Measurements from ENCODE around the gene RNASEH2C. TPM values are rescaled to one million over a fixed set of nuclear protein-coding genes. Genes with fewer than 3 reads are reported as not detected.

The RNASEH2C gene
- total RNA-seq, 1 experiment from 2014 or later: 57.7 TPM

DNA sequence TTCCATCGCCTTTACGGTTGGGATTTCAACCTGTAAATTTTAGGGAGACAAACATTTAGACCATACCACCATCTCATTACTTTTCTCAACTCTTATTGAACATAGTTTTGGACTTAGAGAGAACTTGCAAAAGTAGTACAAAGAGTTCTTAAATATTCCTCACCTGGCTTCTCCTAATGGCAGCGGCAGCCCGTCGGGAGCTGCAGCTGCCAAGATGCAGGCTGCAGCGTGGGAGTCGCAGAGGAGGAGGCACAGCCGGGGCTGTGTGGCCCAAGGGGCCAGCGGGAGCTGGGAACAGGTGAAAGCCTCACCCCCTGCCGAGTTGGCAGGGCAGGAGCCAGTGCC, 23.1 kb upstream of the RNASEH2C start:
- H2BK15ac ChIP-seq (ENCODE audit: low read depth, low read length): no peak overlapping the region
- H3K4me1 ChIP-seq (ENCODE audit: insufficient read depth, low read length): no peaks in the 10 kb centered on the region
- H3K14ac ChIP-seq (ENCODE audit: insufficient read depth, low read length): no peak overlapping the region
- H3K27ac ChIP-seq (ENCODE audit: insufficient read length, low read depth, low read length): no peak overlapping the region
- no peak overlapping the region for H3K4me2 ChIP-seq (ENCODE audit: insufficient read depth, insufficient read length, low read length)
- Mint-ChIP-seq H3K9me3 (peaks cover 3 to 11% of the 10 kb centered on the region in 2 experiments; a peak in 4 of 5 replicates), H3K27ac (no peak overlapping the region), H3K4me3 (no peak overlapping the region), H3K36me3 (ENCODE audit: insufficient read depth in 1 of 3, low read depth in 3 of 3) (no peaks in the 10 kb centered on the region), H3K4me1 (no peaks in the 10 kb centered on the region), H3K27me3 (ENCODE audit: low read depth) (peaks cover 45% of the 10 kb centered on the region)
- no peak overlapping the region for H3K4ac ChIP-seq (ENCODE audit: low read depth, low read length)
- H3K79me1 ChIP-seq (ENCODE audit: insufficient read depth, low read depth, low read length, poor library complexity, severe bottlenecking): no peaks in the 10 kb centered on the region
- H2BK12ac ChIP-seq (ENCODE audit: insufficient read length, low read depth, low read length): no peak overlapping the region
- no peak overlapping the region for H2BK120ac ChIP-seq (ENCODE audit: low read depth, low read length, poor library complexity, severe bottlenecking)
- no peak overlapping the region for H2AFZ ChIP-seq (ENCODE audit: low read length)
- no peak overlapping the region for H4K8ac ChIP-seq (replicated peaks; ENCODE audit: insufficient read length, low read depth, low read length)
- H3K23me2 ChIP-seq (ENCODE audit: insufficient read length, low read depth, low read length, poor library complexity, severe bottlenecking): no peaks in the 10 kb centered on the region
- H3T11ph ChIP-seq (ENCODE audit: low read length): no peak overlapping the region
- H4K5ac ChIP-seq (ENCODE audit: insufficient read length, low read depth, low read length): no peak overlapping the region
- no peak overlapping the region for H2AK5ac ChIP-seq (ENCODE audit: insufficient read length, low read length)
- no peak overlapping the region for H2BK5ac ChIP-seq (ENCODE audit: insufficient read length, low read length)
- no peak for DNase-seq
- no peak overlapping the region for H2BK20ac ChIP-seq (ENCODE audit: low read depth, low read length, poor library complexity, severe bottlenecking)
- no CpG with 5 or more reads among the region's 10 CpGs for WGBS (ENCODE audit: extremely low coverage, insufficient read length, low lambda C conversion rate)
- no peaks in the 10 kb centered on the region for H3K27me3 ChIP-seq (ENCODE audit: insufficient read depth, low read length)
- no peaks in the 10 kb centered on the region for H3K9me3 ChIP-seq (ENCODE audit: control insufficient read depth, low read depth, low read length)
- H4K20me1 ChIP-seq (ENCODE audit: control insufficient read depth, insufficient read depth, insufficient read length): no peaks in the 10 kb centered on the region
- H3K9ac ChIP-seq (ENCODE audit: extremely low read depth, insufficient read length, low read length): no peak overlapping the region
- no peak overlapping the region for H4K91ac ChIP-seq (ENCODE audit: insufficient read length, low read depth, low read length)
- H3K18ac ChIP-seq (ENCODE audit: insufficient read length, low read depth, low read length): no peak overlapping the region
- H3K56ac ChIP-seq (ENCODE audit: insufficient read length, low read depth, low read length): no peak overlapping the region
- no peak overlapping the region for H3K23ac ChIP-seq (ENCODE audit: insufficient read length, low read depth, low read length)
- no peaks in the 10 kb centered on the region for H3K79me2 ChIP-seq (ENCODE audit: insufficient read depth, low read length)
- TF ChIP-seq, protein P1, sequence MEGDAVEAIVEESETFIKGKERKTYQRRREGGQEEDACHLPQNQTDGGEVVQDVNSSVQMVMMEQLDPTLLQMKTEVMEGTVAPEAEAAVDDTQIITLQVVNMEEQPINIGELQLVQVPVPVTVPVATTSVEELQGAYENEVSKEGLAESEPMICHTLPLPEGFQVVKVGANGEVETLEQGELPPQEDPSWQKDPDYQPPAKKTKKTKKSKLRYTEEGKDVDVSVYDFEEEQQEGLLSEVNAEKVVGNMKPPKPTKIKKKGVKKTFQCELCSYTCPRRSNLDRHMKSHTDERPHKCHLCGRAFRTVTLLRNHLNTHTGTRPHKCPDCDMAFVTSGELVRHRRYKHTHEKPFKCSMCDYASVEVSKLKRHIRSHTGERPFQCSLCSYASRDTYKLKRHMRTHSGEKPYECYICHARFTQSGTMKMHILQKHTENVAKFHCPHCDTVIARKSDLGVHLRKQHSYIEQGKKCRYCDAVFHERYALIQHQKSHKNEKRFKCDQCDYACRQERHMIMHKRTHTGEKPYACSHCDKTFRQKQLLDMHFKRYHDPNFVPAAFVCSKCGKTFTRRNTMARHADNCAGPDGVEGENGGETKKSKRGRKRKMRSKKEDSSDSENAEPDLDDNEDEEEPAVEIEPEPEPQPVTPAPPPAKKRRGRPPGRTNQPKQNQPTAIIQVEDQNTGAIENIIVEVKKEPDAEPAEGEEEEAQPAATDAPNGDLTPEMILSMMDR (conservative IDR thresholded peaks at IDR 0.05): no peak
